MV-4-11 (cell line): ENCODE data around the gene EOLA1.
"Not testable (repeated sequence)": the region's sequence is repeated elsewhere in the genome, so short reads cannot be mapped to it uniquely, and the experiment has no call there.

Source experiments
- DNase-seq: peaks from one replicate; lab custom pipeline; 2025; lab: John Stamatoyannopoulos, UW

EOLA1 gene

DNA sequence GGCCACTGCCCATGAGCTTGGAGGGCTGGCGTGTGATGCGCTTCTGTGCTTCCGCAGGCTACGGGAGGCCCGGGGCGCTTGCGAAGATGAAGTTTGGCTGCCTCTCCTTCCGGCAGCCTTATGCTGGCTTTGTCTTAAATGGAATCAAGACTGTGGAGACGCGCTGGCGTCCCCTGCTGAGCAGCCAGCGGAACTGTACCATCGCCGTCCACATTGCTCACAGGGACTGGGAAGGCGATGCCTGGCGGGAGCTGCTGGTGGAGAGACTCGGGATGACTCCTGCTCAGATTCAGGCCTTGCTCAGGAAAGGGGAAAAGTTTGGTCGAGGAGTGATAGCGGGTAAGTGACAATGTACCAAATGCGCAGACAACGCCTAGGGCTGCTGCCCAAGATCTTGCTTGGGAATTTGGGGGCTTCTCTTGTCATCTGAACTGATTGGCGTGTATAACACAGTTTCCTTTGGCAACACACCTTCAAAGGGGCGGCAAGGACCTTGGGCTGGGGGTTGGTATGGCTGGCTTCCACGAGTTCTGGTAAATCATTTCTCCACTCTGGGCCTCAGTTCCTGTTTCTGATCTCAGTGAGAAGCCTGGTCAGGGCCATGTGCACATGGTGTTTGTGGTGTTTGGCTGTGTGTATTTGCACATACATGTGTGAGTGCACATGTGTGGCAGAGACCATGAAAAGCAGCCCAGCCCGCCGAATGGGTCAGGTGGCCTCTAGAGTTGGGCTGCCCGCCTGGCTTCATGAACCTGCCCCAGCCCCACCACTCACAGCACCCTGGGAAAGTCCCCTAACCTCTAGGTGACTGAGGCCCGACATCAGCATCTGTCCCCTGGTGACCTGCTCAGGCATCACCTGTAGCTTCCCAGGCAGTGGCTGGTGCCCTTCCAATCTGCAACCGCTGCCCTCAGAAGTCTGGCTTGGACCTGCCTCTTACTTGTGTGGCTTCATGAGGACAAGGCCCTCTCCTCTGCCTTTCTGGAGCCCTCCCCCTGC lies 5.0 kb downstream of the EOLA1 start:
- peak; percentile 1 for DNase-seq

DNA sequence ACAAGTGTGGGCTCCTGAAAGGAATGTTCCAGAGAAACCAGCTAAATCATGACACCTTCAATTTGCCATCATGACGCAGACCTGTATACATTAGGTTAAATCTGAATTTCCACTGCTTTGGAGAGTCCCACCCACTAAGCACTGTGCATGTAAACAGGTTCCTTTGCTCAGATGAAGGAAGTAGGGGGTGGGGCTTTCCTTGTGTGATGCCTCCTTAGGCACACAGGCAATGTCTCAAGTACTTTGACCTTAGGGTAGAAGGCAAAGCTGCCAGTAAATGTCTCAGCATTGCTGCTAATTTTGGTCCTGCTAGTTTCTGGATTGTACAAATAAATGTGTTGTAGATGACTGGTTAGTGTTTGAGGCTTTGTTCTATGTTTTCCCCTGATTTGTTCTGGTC lies 6.2 kb downstream of the EOLA1 start:
- DNase-seq = not testable (repeated sequence)

DNA sequence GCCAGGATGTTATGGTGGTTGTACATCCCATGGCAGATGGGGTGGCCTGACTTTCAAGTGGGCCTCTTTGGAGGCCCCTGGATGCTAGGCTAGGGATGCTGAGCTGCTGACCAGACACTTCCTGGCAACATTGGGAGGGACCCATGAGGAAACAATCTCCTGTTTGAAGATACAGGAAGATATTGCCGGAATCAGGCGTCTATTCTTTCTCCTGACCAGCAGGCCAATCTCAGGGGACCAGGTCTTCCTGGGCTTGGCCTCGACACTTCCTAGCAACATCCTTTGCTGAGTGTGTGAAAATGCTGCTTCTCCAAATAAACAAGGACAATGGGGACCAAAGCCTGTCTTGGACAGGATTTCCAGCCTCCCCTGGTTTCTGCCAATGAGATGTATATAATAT lies 7.0 kb downstream of the EOLA1 start:
- not testable (repeated sequence) for DNase-seq

DNA sequence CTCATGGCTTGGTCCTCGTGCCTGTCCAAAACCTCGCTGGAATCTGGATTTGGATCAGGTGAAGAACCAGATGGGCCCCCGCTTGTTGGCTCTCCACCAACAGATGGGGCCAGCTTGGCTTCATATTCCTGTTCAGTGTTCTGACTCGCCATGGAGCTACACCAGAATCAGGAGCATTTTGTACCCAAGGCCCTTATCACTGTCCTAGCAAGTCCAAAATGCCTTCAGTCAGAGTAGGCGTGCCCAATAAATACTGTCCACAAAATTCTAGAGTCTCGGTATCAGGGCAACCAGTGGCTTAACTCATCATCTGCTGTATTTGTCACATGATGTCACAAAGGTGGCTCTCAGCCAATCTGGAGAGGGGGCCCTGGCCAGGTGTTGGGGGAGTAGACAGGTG lies 8.9 kb downstream of the EOLA1 start, which contains the start of gene HSFX3:
Gene HSFX3 (minus strand): TSS at position 224 of the 400 bp plus-strand sequence. CDS start 72 bp downstream, at position 152.
- not testable (repeated sequence) for DNase-seq

DNA sequence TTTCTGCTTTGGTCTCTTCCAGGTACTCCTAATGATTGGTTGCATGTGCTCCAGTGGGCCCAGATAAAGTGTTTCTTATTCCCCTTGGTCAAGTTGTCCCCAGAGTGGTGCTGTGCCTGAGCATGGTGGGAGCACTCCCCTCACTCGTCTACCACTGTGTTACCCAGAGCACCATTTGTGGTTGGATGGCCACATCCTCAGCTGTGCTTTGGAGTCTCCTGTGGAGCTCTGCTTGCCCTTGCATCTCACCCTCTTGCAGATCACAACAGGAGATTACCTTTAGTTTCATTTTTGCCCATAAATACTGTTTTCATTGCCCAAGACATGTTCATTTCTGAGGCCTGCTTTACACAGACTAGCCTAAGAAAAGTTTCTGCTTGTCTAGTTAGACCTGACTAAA lies 9.6 kb downstream of the EOLA1 start:
- not testable (repeated sequence) for DNase-seq

DNA sequence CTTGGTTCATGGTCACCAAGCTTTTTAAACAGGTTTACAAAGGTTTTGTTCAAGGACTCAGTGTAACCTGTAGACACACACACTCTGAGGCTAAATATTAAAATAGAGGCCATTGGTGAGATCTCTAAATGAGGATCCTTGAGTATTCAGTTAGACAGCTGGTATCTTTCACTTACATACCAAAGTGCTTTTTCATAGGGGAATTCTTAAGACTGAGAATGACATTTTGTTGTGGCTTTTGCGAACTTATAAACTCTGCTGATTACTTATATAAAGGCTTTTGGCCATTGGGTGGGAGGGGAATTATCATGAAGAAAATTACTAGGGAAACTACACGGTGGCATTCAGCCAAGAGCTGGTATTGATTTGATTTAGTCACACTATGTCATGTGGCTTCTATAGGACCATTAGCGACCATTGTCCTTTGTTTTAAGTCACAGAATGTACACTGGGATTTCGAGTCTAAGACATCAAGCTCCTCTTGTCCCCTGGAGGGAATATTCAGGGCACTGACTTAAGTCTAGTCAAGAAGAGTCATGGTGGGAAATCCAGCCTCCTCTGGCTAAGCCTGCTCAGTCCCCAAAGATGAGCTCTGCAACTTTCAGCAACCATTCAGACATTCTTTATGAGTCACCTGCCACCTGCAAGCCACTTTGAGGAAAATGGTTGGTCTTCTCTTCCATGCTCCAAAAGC lies 10.6 kb downstream of the EOLA1 start:
- not testable (repeated sequence) for DNase-seq

DNA sequence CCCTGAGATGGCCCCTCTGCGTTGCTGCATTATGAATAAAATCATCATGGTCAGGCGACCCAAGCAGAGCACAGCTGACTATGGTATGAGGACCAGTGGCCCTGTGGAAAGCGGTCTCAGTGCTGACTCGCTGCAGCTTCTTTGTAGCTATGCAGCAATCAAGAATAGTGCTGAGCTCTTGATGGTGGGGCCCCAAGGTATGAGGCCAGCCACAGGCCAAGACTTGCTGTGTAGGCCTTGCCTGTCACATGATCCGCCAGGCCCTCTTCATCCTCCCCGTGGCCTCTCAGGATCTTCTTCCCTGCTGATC lies 11.1 kb downstream of the EOLA1 start:
- not testable (repeated sequence) for DNase-seq

DNA sequence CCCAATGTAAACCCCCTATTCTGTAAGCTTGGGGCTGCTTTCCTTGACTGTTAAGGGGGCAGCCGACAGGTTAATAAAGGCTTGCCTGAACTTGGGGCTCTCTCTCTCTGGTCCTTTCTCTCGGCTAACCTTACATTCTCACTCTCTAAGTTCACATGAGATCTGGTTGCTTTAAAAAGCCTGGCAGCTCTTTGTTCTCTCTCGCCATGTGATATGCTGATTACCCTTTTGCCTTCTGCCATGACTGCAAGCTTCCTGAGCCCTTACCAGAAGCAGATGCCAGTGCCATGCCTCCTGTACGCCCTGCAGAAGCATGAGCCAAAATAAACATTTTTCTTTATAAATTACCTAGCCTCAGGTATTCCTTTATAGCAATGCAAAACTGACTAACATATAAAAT lies 14.4 kb downstream of the EOLA1 start:
- DNase-seq = not testable (repeated sequence)

DNA sequence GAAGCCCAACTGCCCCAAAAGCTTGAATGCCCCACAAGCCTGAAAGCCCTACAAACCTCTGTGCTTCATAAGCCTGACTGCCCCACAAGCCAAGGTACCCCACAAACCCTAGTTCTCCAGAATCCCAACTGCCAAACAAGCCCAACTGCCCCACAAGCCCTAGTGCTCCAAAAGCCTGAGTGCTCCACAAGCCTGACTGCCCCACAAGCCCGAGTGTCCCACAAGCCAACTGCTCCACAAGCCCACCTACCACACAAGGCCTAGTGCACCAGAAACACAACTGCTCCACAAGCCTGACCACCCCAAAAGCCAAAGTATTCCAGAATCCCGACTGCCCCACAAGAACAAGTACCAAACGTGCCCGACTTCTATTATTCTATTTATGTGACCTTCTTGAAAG lies 22.5 kb downstream of the EOLA1 start:
- DNase-seq = no peak

DNA sequence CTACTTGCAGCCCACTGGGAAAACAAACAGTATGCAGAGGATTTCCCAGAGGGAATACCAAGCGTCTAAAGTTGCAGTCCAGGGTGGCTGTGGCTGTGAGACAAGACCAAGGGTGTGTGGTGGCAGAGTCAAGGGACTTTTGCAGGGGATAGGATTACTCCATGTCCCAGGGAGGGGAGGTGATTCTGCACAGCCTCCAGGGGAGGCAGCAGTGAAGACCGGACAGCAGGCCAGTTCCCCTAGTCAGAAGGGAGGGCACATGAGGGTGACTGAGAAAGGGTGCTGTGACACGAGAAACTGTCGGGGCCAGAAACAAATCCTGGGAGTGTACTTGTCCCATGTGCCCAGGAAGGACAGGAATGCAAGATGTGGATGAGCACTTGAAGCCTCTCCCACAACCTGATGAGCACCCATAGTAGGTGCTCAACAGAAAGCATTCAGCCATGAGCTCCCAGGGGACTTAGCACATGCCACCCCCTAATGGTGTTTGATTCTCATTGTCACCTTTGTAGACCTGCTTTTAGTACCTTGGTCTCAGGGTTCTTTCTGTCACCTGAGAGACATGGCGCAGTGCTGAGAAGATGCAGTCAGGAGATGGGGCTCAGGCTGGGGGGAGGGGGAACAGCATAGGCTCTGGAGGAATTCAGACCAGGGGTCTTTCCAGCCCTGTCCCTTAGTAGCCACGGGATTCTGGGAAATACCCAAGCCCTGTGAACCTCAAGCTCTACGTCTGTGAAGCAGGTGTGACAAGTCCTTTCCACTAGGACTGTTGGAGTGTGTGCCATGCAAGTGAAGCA lies 27.0 kb downstream of the EOLA1 start:
- no peak for DNase-seq

DNA sequence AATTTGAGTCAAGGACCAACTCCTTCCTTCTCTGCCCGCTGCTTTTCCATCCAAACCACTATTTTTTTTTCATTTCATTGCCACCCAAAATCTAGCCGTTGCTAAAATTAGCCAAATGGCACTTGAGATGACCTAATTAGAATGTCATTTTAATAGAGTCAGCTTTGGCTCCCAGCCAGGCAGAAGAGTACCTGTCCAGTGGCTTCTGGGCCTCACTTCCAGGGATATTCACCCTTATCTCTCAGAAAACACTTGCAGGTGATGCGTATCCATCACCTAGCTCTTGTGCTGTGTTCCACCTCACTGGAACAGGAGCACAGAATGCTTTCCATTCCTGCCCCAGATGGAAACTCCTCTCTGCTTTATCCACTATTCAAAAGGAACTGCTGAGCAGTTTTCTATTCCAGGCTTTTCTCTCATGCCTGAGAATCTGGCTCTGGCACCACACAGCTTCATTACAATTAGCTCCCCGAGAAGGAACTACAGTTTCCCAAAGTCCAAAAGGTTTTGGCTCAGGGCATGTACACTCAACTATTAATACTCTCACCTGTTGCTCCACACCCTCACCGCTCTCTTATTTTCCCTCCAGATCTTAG lies 28.0 kb downstream of the EOLA1 start:
- no peak for DNase-seq

DNA sequence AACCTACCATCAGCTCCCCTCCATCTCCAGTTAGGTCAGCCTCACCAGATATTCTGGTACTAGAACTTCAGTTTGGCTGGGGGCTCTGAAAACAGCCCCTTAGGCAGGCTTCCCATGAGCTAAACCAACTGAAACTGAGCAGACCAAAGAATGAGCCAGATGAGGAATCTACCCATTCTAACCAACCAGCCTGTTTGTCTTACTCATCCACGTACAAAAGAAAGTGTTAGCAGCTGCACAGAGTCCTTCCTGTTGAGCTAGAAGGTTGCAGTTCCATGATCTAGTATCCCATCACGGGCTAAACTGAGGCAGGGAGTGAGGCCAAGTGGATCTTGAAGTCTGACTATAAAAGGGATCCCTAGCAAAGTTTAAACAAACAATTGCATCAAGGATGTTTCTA lies 29.0 kb downstream of the EOLA1 start:
- no peak for DNase-seq

DNA sequence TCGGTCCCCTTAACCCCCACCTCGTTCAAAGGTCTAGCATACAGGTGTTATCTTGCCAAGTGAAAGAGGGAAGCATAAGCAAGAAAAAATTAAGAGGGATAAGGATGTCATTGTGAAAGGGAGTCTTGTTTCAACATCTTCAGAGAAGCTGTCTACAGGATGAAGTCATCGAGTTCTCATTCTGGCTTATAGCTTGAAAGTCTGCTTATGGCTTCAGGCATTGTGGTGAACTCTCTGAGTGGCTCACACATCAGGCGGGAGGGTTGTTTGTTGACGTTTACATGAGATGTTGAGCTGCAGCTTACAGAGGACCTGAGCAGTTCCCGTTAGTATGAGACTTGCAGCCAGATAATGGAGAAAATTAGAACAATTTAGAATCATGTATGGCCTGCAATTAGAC lies 29.9 kb downstream of the EOLA1 start:
- peak; percentile 68 for DNase-seq

DNA sequence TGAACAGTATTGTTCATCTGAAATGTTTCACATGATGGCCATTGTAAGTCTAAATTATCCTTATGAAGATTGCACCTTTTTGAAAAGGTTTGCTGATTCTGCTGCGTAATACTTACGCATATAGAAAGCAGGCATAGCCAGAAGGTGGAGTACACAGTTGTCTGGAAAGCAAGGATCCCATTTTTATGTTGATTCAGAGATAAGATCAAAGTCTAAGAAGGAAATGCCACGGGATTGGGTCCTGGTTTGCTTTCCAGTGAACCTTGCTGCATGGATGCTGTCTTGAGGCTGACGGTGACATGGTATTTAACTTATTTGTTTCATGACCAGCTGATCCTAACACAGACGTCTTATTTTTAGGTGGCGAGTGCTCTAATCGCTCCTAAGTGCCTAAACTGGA lies 31.0 kb downstream of the EOLA1 start:
- DNase-seq = no peak

DNA sequence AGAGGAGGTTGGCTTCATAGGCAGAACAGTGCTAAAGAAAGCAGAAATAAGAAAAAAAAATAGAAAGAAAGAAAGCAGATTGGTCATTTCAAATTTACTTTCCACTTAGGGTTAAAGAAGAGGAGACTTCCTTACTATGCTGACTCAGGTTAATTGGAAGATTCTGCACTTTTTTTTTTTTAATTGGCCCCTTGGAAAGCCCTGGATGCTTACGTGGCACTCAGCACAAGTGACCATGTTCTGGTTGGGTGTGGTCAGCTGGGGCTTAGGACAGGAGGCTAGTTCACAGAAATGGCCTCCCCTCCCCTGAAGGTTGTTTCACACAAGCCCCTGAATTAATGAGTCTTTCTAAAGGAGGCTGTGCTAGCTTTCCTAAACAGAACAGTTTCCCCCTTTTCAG lies 31.9 kb downstream of the EOLA1 start:
- DNase-seq = no peak

DNA sequence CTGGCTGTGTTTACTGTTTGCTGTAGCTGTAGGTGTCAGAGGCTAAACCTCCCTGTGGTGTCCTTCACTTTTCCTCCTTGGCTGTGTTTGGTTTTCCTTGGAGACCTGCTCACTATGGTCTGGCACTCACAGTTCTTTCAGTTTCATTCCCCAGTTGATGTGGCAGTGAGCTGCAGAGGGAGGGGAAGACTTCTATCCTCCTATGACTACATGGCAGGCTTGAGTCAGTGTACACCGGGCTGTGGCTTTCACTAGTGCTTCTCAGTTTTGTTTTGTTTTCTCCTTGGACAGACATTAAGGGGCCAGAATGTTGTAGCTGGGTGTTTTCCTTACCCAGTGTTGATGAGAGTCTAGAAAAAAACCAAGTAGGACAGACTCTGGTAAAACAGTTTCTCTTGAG lies 32.6 kb downstream of the EOLA1 start:
- not testable (repeated sequence) for DNase-seq

DNA sequence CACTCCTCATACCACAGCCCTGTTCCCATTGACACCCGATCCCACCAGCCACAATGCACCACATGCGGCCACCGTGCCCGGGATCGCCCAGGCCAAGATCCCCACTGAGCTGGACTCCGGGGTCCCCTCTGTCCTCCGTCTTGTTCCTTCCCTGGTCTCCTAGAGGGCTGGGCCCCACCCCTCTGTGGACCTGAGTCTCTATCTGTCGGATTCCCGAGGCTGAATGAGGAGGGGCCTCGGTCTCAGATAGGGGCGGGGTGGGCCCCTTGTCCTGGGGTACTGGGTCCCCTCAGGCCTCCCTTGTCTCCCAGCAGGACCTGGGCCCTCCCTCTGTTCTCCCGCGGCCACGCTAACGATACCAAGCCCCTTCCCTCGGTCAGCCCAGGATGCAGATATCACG lies 44.8 kb downstream of the EOLA1 start:
- DNase-seq = not testable (repeated sequence)

DNA sequence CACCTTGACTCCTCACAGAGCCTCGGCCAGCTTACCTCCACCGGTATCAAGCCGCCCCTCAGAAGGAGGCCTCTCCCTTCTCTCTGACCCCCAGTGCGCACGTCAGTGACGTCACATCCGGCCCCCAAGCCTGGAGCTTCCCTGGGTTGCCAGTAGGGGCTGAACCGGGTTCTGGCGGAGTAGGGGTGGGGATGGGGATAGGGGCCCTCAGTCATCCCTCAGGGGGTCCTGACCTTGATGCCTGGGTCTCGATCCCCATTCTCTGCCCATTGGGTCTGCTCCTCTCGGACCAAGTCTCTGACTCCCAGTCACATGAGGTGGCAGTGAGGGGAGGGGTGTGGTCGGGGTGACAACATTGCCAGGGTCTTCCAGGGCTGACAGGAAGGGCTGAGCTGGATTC lies 46.5 kb downstream of the EOLA1 start, which contains the start of gene MAGEA9B:
Gene MAGEA9B (minus strand): TSS at position 101 of the 400 bp plus-strand sequence. CDS start 4,280 bp downstream, outside the sequence.
- DNase-seq = not testable (repeated sequence)

DNA sequence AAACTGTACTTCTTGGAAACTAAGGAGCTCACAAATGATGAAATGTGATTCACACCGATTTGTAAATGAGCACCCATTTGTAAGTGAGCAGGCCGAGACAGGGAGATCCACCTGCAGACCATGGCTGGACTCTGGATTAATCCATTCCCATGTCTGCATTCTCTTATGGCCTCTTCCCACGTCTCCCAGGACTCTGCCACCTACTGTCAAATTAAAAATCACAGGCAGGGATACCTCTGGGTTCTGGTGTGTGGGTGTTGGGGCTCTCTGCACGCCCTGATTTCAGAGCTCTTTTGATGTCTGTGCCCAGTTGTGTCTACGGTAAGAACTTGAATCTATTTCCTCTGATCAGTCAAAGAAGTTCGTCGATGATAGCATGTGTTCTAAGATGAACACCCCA lies 50.2 kb downstream of the EOLA1 start:
- DNase-seq = not testable (repeated sequence)

DNA sequence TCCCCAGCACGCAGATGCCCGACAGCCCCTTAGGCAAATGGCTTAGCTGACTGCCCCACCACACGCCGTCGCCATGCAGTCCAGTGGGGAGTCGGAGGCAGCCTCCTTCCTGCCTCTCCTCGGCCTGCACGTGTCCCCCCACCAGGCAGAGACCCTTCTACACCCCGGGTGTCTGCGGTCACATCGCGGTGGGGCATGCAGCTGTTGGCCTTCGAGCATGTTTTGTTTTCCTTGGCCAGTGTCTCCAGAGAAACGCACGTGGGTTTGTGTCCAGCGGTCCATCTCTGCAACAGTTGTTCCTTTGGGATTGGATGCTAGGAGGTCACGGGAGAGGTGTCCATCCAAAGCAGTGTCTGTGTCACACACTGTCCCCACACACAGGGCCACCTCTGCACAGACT lies 54.4 kb downstream of the EOLA1 start, which contains the start of gene HSFX2:
Gene HSFX2 (minus strand): TSS at position 101 of the 400 bp plus-strand sequence. CDS start 614 bp downstream, outside the sequence.
- DNase-seq = not testable (repeated sequence)

DNA sequence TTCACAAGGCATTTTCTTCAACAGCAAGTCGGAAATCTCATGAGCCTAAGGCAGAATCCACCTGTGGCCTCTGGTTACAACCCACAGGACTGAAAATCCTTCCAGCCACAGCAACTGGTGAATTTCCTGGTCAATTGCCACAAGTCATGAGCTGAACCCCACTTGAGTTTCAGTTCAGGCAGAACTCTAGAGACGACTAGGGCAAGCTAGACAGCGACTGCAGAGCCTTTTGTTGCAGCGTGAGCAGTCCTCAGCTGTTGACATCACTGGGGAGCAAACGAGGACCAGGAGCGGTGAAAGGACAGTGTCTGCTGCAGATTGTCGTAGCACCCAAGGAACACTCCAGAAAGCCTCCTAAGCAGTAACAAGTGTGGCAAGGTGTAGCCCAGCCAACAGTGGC lies 55.1 kb downstream of the EOLA1 start:
- DNase-seq = not testable (repeated sequence)
